ENCODE data around the gene KCNH6. TPM values are rescaled to one million over a fixed set of nuclear protein-coding genes. Genes with fewer than 3 reads are reported as not detected.

KCNH6 gene

Small RNA genes within 50 kb of the gene (small RNA-seq; reads per million reads assigned to genes)
- gene RNU6-288P (ENCODE audit: insufficient read depth), result not detected
